HCT116 (cell line): ENCODE measurements around the gene CAND2. TPM values are rescaled to one million over a fixed set of nuclear protein-coding genes. Genes with fewer than 3 reads are reported as not detected.

Source experiments
- ATAC-seq: fragments of 200-7000 bp; cut with Tn5 transposase; 2 replicates; pipeline ENCODE4 v1.9.1; 2020; ENCODE audit warnings: mild to moderate bottlenecking, moderate library complexity
- BruUV-seq: library from RNA; stranded (reverse); fragments of 400-500 nt; replicated peaks from 2 replicates; lab custom pipeline; 2021; lab: Mats Ljungman, UMichigan
- CTCF ChIA-PET: fragments of 300-600 bp; sonication (Branson Sonifier 250); formaldehyde crosslinking; loops from one replicate; lab custom pipeline; 2021; ENCODE audit warnings: antibody characterized with exemption; lab: Charles Lee
- POLR2A ChIA-PET: fragments of 300-600, 350-600 bp; sonication (Branson Sonifier 250); formaldehyde crosslinking; loops from one replicate; lab custom pipeline; 2021; ENCODE audit warnings: antibody characterized with exemption; lab: Charles Lee
- RAD21 ChIA-PET, 2 experiments: fragments of 300-600 bp; sonication (Branson Sonifier 250); formaldehyde crosslinking; loops; one replicate each; lab custom pipeline; 2023; ENCODE audit warnings: low total read pairs in 2 of 2; ENCODE audit not compliant: uncharacterized antibody in 2 of 2, unreplicated experiment in 2 of 2, low non-redundant PET in 1 of 2; lab: Charles Lee
- DNase-seq: peaks from one replicate; pipeline ENCODE4 v3.0.0-alpha.2; 2010; ENCODE audit warnings: low read depth, low spot score
- H2AFZ ChIP-seq: fragments of 200-600 bp; shearing (Covaris generic), sonication (generic); 2 replicates; pipeline ENCODE4 v1.6.1; 2017; ENCODE audit warnings: low read depth, mixed run types, mixed read lengths, antibody characterized with exemption, low read length; ENCODE audit not compliant: poor library complexity, severe bottlenecking
- H3K27ac ChIP-seq: 2 replicates; pipeline ENCODE4 v1.5.1; 2012; ENCODE audit warnings: low read depth, low read length
- H3K27me3 ChIP-seq: fragments of 200-600 bp; sonication (generic); 2 replicates; pipeline ENCODE4 v1.6.1; 2016; ENCODE audit warnings: mixed run types, low read length, mixed read lengths; ENCODE audit not compliant: insufficient read depth
- H3K36me3 ChIP-seq, 2 experiments: fragments of 200-500 bp in 1 of 2; fragments of 200-600 bp in 1 of 2; sonication (Bioruptor generic) in 1 of 2; sonication (generic) in 1 of 2; 2 replicates each; pipeline versions ENCODE4 v1.5.1 to v1.6.1; 2014 to 2016; ENCODE audit warnings: low read length in 2 of 2, inconsistent platforms in 1 of 2, mixed read lengths in 1 of 2, mixed run types in 1 of 2; ENCODE audit not compliant: insufficient read depth in 2 of 2, control insufficient read depth in 1 of 2
- H3K4me1 ChIP-seq, 2 experiments: fragments of 200-600 bp in 1 of 2; sonication (generic) in 1 of 2; 2 replicates each; pipeline versions ENCODE4 v1.5.1 to v1.6.1; 2012 to 2017; ENCODE audit warnings: low read length in 2 of 2, inconsistent platforms in 1 of 2, mild to moderate bottlenecking in 1 of 2, mixed read lengths in 1 of 2, mixed run types in 1 of 2, moderate library complexity in 1 of 2; ENCODE audit not compliant: insufficient read depth in 2 of 2, control insufficient read depth in 1 of 2
- H3K4me2 ChIP-seq: fragments of 200-600 bp; sonication (generic); 2 replicates; pipeline ENCODE4 v1.6.1; 2017; ENCODE audit warnings: mixed run types, low read length, mixed read lengths
- H3K4me3 ChIP-seq, 2 experiments: fragments of 200-600 bp in 1 of 2; sonication (generic) in 1 of 2; replicated peaks in 1 of 2; 2 replicates each; pipeline ENCODE4 v1.5.1; 2011 to 2016; ENCODE audit warnings: low read length in 2 of 2, control low read depth in 1 of 2, low read depth in 1 of 2, mild to moderate bottlenecking in 1 of 2, mixed read lengths in 1 of 2, mixed run types in 1 of 2
- H3K79me2 ChIP-seq: fragments of 200-600 bp; sonication (generic); 2 replicates; pipeline ENCODE4 v1.6.1; 2017; ENCODE audit warnings: mild to moderate bottlenecking, mixed run types, low read length, moderate library complexity, mixed read lengths; ENCODE audit not compliant: insufficient read depth
- H3K9ac ChIP-seq: fragments of 200-600 bp; sonication (generic); 2 replicates; pipeline ENCODE4 v1.6.1; 2016; ENCODE audit warnings: low read length, mixed read lengths
- H3K9me2 ChIP-seq: fragments of 200-600 bp; sonication (generic), shearing (Covaris generic); 2 replicates; pipeline ENCODE4 v1.6.1; 2017; ENCODE audit warnings: mixed run types, mild to moderate bottlenecking, moderate library complexity; ENCODE audit not compliant: insufficient read depth
- H3K9me3 ChIP-seq, 2 experiments: fragments of 200-500 bp in 1 of 2; fragments of 200-600 bp in 1 of 2; sonication (Bioruptor generic) in 1 of 2; sonication (generic) in 1 of 2; 2 replicates each; pipeline ENCODE4 v1.6.1; 2014 to 2017; ENCODE audit warnings: low read length in 2 of 2, mixed read lengths in 2 of 2, inconsistent platforms in 1 of 2, low read depth in 1 of 2, mild to moderate bottlenecking in 1 of 2, mixed run types in 1 of 2, moderate library complexity in 1 of 2; ENCODE audit not compliant: control insufficient read depth in 1 of 2, insufficient read depth in 1 of 2
- H4K20me1 ChIP-seq: fragments of 200-600 bp; sonication (generic), shearing (Covaris generic); 2 replicates; pipeline ENCODE4 v1.6.1; 2017; ENCODE audit warnings: mixed run types, mild to moderate bottlenecking, moderate library complexity; ENCODE audit not compliant: insufficient read depth
- CBX3 ChIP-seq: IDR thresholded peaks from 2 replicates; pipeline ENCODE4 v1.6.1; 2012; ENCODE audit warnings: low read depth
- ELF1 ChIP-seq: IDR thresholded peaks from 2 replicates; pipeline ENCODE4 v1.6.1; 2012; ENCODE audit warnings: low read depth, borderline replicate concordance
- FOSL1 ChIP-seq: IDR thresholded peaks from 2 replicates; pipeline ENCODE4 v1.6.1; 2012; ENCODE audit warnings: low read depth
- SP1 ChIP-seq: IDR thresholded peaks from 2 replicates; pipeline ENCODE4 v1.6.1; 2012; ENCODE audit warnings: low read depth
- TCF7L2 ChIP-seq: IDR thresholded peaks from 2 replicates; pipeline ENCODE4 v1.7.0; 2011; ENCODE audit warnings: borderline replicate concordance, inconsistent platforms; ENCODE audit not compliant: insufficient read depth, insufficient read length; ENCODE audit errors: extremely low read depth
- ZNF274 ChIP-seq: fragments of 200-500 bp; sonication (Bioruptor generic); IDR thresholded peaks from 2 replicates; pipeline ENCODE4 v1.6.1; 2014; ENCODE audit warnings: mild to moderate bottlenecking, low read depth, low read length, inconsistent platforms
- intact Hi-C: fragments of 100-400 bp; cut with micrococcal nuclease; formaldehyde crosslinking; loops from 2 replicates; pipeline ENCODE4 v1.10.0; 2022
- total RNA-seq: library from RNA; stranded (reverse); gene quantifications from one replicate; pipeline ENCODE4 v1.2.1, GENCODE V29; 2021; ENCODE audit not compliant: unreplicated experiment

Gene CAND2
- total RNA-seq, 1 experiment from 2014 or later = not detected

DNA sequence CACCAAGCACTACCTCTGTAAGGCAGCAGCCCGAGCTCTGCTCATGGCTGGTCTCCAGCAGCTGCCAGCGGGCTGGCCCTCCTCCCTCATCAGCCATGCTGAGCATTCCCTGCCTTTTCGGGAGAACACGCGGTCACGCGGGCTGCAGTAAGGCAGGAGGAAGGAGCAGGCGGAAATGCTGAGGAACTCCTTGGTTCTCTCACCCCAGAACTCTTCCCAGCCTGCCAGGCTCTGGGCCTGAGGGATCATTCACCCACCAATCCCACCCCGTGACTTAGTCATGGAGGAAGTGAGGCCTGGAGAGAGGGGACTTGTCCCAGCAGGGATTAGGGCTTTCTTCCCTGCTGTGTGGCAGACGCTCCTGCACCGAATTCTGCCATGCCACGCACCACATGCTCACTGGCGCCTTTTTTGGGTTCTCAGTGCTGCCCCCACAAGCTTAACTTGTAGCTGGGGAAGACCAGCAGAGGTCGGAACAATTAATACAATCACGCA lies 87.8 kb downstream of the CAND2 start:
- no peak overlapping the region for H3K9ac ChIP-seq
- ChIA-PET RAD21 (no interaction called here), POLR2A (no interaction called here), CTCF (no interaction called here)
- peaks cover 19% of the 10 kb centered on the region for H3K27me3 ChIP-seq
- H3K9me2 ChIP-seq = no peaks in the 10 kb centered on the region
- ATAC-seq (peak; percentile 42; the same call in 1 of the 2 replicates), DNase-seq (no peak)
- H2AFZ ChIP-seq = no peak overlapping the region
- no peak for TF ChIP-seq ZNF274
- no peak for TF ChIP-seq TCF7L2
- TF ChIP-seq CBX3 = no peak
- no peak for TF ChIP-seq ELF1
- TF ChIP-seq SP1 = no peak
- no peak for TF ChIP-seq FOSL1
- H4K20me1 ChIP-seq = no peaks in the 10 kb centered on the region
- no peaks in the 10 kb centered on the region for H3K79me2 ChIP-seq
- no peak overlapping the region for H3K27ac ChIP-seq
- H3K4me3 ChIP-seq = no peak overlapping the region
- intact Hi-C loops = no loop called here
- no peaks in the 10 kb centered on the region for H3K36me3 ChIP-seq
- no TSS peak for BruUV-seq
- no peaks in the 10 kb centered on the region for H3K4me1 ChIP-seq
- no peak overlapping the region for H3K4me2 ChIP-seq
- no peaks in the 10 kb centered on the region for H3K9me3 ChIP-seq

Other genes with a start within 250 kb of the CAND2 start
- gene MKRN2, start 239.6 kb upstream of the CAND2 start, total RNA-seq = 27.9 TPM
- 64.3 TPM for gene RAF1, start 132.6 kb upstream of the CAND2 start, total RNA-seq
- 12.3 TPM for gene TMEM40, start 37.4 kb upstream of the CAND2 start, total RNA-seq
- 1,853 TPM for gene RPL32, start 44.9 kb downstream of the CAND2 start, total RNA-seq